Stimulated activated CD4-positive, alpha-beta T cell treated with anti-CD3 and anti-CD28 coated beads, Interleukin-15, amount 100 ng/mL, for 48 hours (primary cell): Measurements from ENCODE around the gene PTPRE.
A peak's percentile ranks its signal among the peaks of the same experiment; 100 is the strongest.

Experiments used
- DNase-seq, 2 donors: peaks; one replicate each; pipeline ENCODE4 v3.0.0-alpha.2; 2020; ENCODE audit warnings: low read depth in 2 of 2

PTPRE gene

DNA sequence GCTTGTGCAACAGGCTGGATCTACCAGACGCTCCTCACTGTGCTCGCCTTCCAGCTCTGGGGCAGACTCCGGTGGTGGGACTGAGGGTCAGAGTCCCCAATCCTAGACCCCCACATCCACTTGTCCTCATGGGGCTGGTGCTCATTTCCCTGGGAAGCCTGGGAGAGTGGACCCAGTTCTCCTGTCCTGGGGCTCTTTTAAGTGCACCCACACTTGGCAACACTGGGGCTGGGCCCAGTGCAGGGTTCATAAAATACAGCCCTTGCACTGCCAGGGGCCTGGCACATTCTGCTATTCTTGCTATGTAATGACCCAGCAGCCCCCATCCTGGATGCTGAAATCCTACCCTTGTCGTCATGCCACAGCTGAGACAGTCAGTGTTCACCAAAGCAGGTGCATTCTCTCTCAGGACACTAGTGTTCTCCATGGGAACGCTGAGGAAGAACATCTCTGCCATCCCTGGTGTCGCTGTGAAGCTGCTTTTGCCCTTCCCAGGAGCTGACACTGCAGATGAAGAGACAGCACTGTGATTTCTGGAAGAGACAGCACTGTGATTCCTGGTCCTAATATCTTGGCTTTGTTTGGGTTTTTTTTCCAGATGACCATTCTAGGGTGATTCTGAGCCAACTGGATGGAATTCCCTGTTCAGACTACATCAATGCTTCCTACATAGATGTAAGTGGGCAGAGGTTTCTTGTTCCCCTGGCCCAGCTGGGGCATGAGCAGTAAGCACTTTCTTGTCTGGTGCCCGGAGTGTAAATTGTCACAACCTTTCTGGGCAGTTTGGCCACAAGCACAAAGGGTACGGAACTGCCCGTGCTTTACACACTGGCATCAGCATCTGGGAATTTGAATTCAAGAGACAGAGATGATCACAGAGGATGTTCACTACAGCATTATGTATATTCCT lies 153.7 kb downstream of the PTPRE start:
- DNase-seq: no peak

DNA sequence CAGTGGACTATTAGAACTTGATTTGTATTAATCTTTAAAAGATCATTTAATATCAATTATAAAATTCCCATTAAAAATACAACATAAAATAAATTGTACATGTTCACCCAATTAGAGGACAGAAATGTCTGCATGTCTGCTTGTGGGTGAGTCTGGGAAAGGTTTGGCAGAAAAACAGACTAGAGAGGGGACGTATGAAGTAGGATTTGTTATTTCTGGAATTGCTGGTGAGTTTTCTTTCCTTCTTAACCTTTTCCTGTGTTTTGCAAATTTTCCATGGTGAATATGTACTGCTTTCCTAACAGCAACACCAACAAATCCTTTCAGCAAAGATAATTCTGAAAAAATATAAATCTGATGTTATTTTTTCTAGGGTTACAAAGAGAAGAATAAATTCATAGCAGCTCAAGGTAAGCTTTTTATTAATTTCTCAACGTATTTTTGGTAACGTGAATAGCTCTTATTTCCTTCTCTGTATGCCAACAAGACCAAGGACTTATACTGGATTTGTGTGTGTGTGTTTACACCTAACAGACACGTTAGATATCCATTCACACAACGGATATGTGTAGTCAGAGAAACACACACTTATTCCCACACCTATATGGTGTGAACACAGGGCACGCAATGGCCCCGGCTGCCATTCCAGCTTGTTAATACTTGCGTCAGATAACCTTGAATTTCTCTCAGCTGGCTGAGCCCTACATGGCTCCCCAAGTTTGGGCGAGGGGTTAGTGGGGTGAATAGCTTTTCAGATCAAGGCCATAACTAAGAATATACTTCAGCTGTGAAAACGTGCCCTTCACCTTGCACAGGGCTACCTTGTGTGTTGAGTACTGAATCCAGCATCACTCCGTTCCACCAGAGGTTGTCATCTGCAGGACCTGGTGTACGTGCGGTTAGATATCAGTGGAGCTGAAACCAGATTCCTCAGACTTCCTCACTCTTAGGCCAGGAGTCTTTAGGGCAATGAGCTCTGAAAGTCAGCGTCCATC lies 154.7 kb downstream of the PTPRE start:
- no peak for DNase-seq

DNA sequence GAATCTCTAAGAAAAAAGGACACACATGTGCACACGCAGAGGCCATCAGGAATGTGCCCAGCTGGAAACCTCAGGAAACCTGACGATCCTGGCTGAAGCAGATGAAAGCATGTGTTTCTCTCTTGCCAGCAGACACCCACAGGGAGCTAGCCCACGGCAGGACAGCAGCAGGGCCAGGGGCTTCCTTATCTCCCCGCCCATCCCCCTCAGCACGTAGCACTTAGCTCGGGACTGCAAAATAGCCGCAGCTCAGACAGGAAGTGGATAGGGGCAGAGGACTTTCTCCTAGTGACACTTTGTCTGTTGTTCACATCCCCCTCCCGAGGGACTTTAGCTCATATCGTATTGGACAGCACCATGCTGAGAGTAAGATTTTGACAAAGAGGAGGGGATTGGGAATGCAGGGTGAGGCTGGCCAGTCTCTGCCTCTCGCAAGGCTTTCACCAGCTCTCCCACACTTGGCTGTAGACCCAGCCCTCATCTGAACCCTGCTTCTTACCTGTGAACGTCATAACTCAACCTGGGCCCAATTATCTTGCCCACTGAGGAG lies 155.5 kb downstream of the PTPRE start:
- DNase-seq: no peak

DNA sequence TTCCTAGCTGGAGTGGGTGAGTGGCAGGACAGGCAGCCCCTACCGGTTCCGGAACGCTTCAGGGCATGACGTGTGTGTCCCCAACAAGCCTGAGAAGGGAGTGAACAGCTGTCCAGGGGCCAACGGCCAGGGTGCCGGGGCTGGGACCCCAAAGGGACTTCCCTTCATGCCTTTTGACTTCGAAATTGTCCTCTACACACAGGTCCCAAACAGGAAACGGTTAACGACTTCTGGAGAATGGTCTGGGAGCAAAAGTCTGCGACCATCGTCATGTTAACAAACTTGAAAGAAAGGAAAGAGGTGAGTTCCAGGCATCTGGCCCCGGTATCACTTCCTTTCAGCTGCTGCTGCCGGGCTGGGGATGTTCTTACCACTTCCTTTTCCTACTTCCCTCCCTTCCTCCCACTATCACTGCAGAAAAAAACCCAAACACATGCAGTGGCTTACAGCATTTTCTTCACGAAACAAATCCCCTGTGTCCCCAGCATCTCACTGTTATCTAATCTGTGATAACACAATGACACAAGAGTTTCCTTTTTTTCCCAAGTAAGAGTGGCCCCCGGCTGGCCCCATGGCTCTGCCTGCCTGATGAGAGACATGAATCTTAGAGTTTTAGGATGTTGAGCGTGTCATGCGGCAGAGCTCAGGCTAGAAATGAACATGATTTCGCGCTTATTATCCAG lies 156.1 kb downstream of the PTPRE start:
- DNase-seq: no peak

DNA sequence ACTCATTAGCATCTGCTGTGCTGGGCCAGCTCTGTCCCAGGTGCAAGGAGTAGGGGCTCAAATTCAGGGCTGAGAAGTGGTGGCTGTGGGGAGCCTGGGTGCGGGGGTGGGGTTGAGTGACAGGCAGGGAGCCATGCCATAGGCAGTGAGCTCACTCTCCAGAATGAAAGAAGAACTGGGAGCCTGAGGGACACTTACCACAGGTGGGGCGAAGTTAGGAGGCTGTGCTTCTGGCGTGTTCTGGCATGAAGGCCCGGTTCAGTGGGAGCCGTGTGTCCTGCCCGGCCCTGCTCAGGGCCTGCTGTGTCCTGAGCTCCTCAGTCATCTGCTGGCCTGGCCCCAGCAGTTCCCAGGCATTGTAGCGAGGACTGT lies 156.8 kb downstream of the PTPRE start:
- DNase-seq: no peak

DNA sequence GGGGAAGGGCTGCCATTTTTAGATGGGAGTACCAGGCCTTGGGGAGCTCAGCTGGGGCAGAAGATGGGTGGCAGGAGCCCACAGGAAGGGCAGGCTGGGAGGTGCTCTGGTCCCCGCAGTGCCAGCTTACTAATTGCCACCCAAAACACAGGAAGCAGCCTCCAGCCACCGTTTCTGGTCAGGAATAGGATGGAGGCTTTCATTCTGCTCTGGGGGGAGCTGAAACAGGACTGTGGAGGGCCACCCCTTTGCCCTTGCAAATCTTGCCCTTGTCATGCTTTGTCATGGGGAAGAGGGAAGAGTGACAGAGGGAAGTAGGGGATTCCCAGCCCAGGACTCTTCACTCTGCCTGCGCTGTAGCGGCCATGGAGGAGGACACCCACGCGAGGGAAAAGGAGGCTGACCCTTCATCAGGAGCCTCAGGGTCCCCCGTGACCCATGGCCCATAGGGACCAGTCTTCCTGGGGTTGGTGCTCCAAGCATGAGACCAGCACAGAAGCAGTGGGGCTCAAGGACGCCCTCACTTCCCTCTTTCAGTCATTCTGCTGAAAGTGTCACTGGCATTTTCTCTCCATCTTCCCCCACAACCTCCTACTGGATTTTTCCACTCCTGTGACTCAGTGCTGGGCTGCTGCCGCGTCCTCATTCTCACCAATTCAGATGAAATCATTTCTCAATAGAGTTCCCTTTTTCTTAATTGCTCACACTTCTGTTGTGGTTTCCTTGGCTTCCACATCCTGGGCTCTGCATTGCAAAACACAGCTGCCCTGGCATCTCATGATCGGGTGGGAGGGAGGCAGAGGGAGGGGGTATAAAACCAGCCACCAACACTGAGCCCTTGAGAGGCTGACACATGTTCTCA lies 157.4 kb downstream of the PTPRE start:
- DNase-seq: peak; percentile 76 to 78

DNA sequence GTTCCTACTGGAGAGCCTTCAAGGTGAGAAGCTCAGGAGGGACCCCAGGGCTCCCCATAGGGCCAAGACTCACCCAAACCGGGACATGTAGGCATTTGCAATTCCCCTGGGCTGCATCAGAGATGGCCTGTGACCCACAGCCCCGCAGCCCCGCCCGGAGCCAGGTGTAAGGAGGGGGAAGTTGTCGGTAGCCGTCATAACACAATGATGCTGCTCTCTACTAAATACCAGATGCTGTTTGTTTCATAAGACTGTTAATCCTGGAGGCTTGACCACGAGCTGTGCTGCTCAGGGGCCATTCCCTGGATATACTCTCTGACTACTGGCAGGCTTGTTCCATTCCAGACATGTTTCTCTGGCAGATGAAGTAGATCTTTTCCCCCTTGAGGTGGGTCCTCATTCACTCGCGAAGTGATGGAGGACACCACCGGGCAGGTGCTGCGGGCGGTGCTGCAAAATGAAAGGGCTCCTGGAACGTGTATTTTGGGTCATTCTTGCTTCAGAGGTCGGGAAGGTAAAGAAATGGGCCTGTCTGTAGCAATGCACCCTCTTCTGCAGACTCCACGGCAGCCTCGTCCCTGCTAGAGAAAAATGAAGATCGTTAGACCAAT lies 158.2 kb downstream of the PTPRE start:
- DNase-seq: no peak

DNA sequence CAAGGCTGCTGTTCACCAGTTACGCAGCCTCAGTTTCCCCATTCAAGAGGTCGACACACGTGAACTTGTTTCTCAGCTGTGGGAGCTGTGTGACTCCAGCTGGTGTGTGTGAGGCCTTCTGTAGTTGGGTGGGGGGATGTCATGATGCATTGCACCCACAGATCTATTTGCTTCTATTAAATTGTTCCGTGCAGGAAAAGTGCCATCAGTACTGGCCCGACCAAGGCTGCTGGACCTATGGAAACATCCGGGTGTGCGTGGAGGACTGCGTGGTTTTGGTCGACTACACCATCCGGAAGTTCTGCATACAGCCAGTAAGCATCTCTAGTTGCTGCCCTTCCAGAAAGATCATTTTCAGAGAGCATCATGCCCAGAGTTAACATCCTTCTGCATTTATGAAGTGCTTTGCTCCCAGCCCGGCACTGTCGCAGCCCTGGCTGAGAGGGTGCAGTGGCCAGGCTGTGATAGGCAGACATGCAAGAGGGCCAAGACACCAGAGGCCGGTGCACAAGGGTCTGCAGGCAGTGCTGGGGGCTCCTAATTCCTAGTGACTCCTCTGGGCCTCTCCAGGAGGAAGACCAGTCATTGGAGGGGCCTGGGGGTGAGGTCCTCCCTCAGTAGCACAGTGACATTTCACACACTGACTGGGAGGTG lies 159.1 kb downstream of the PTPRE start:
- DNase-seq: no peak

DNA sequence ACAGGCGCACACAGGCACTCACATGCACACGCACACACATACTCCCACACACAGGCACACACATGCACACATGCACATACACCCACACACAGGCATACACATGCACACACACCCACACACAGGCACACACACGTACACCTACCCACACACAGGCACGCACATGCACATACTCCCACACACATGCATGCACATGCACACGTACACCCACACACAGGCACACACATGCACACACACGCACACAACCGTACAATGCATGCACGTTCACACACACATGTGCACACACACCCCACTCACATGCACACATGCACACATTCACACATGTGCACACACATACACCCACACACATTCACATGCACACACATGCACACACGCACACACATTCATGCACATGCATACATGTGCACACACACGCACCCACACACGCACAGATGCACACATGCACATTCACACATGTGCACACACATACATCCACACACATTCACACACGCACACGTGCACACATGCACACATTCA lies 160.0 kb downstream of the PTPRE start:
- DNase-seq: no peak

DNA sequence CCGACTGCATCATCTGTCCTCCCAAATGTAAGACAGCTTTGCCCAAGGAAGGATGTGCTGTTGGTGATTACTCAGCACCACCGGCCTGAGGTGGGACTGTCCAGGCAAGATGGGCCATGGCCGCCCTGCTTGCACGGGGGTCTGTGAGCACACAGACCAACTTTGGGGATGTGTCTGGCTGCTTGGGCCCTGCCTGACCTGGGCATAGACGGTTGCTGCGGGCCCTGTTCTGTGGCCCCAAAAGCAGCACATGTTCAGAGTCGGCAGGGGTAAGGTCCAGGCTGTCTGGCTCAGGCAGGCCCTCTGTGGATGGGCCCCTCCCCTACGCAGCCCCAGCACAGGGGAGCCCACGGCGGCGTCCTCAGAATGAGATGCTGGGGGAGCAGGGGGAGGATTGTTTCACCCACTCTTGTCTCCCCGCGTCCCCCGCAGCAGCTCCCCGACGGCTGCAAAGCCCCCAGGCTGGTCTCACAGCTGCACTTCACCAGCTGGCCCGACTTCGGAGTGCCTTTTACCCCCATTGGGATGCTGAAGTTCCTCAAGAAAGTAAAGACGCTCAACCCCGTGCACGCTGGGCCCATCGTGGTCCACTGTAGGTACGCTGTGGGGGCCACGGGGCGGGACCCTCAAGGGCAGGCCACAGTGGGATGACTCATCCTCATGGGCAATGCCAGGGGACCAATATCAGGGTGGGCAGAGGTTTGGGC lies 160.9 kb downstream of the PTPRE start:
- DNase-seq: no peak

DNA sequence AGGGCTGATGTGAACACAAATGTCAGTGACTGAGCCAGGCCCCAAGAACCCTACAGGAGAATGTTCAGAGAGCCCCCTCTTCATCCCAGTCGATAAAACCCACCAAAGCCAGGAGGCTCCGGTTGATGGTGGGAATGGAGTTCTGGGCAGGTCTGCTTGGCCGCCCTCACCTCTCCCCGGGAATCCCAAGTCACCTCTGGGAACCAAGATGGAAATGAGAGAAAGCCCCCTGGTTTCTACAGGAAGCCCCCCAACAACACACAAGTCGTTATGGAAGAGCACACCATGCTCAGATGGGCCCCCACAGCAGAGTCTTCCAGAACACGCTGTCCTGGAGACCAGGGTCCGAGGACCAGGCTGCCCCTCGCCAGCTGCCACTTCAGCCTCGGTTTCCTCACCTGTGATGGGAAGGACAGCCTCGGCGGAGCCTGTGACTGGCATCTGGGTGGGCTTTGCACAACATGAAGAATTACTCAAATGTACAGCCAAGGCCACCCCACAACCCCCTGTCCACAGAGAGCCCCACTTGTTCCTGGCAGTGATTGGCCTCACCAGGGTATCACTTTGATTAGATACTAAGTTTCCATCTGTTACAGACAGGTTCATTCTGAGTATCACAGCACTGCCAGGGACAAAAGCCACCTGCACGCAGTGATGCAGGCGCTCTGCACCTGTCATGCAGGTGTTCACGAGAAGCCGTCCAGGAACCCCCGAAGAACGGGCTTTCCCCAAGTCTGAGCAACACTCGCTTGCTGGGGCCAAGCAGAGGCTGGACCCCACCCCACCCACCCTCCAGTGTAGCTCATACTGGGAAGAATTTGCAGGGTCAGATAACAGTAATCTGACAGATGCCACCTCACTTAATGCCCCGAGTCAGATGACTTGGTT lies 161.7 kb downstream of the PTPRE start:
- DNase-seq: no peak

DNA sequence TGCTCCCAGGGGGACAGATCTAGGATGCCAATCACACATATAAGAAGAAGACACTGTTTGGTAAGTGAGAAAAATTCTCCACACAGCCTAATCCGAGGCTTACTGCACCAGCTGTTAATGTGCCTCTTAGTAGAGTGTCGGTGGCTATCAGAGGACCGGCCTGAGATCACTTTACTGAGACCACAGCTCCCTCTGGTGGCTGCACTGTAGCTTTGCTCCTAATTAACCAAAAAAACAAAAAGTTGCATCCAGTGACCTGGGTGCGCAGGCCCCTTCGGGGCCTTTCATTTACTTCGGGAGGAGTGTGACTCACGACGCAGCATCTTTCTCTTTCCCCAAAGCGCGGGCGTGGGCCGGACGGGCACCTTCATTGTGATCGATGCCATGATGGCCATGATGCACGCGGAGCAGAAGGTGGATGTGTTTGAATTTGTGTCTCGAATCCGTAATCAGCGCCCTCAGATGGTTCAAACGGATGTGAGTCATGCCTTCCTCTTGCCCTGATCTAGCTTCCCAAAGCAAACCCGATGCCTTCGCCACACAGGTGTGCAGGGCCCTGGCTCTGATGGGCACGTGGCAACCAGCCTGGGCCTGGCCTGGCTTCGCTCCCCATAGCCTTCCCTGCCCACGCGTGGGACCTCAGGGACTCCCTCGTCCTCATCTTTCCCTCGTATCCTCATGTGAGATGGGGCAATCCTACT lies 162.6 kb downstream of the PTPRE start:
- peak; percentile 55 to 70 for DNase-seq

DNA sequence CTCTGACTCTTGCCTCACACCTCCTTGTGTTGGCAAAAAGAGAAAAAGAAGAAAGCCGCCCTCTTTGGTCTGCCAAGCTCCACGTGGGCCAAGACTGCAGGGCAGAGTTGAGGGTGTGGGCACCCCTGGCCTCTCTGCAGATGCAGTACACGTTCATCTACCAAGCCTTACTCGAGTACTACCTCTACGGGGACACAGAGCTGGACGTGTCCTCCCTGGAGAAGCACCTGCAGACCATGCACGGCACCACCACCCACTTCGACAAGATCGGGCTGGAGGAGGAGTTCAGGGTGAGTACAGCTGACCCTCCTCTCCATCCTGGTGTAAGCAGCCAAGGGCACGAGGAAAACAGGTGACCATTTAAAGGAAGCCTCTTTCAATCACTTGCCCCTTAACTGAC lies 163.3 kb downstream of the PTPRE start:
- no peak for DNase-seq

DNA sequence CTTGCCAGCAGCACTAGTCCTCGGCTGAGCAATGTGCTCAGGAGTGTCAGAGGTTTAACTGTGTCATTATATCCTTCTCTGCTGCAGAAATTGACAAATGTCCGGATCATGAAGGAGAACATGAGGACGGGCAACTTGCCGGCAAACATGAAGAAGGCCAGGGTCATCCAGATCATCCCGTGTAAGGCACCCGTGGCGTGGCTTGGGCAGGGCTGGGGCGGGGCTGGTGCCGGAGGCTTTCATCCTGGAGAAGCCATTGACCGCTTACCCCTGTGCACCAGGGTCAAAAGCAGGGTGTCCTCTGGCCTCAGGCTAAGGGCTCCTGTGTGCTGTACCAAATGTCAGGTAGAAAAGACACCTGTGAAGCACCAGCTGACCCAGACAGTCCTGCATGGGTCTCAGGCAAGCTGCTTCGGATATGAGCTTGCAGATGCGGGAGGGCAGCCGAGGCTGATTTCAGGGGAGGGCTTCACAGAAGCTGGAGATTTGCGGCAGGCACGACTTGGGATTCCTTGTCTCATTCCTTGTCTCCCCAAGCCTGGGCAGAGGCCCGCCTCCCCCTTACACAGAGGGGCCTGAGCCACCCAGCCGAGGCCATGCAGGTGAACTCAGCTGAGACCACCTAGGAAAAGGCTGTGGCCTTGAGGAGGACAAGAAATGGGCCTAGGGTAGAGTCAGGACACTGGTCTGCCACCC lies 164.0 kb downstream of the PTPRE start:
- DNase-seq: no peak

DNA sequence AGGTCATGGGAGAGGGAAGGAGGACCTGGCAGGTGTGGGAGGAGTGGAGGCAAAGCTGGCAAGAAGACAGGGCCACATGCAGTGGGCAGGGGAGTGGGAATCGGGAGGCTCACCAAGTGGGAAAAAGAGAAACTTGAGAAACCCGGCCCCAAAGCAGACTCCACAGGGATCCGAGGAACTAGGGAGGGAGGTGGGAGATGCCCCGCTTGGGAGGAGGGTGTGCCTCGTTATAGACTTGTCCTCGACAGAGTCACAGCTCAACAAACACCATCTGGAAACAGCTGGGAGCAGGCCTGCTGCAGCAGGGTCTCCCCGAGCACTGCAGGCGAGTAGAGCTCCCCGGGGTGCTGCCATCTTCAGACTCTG lies 164.5 kb downstream of the PTPRE start:
- no peak for DNase-seq

DNA sequence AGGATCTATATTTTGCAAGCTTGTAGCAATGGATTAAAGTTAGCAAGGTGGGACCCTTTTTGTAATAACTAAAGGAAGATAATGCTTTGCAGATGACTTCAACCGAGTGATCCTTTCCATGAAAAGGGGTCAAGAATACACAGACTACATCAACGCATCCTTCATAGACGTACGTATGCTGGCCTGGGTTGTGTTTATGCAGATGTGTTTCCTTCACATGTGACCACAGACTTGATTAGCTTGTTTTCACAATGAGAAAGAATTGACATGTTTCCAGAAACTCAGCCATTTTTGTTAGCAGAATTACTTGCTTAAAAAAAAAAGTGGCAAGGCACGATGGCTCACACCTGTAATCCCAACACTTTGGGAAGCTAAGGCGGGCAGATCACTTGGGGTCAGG lies 165.1 kb downstream of the PTPRE start:
- DNase-seq: no peak
